GM12864 (cell line): ENCODE results near the gene COL27A1.

Experiments used
- DNase-seq: peaks from one replicate; pipeline ENCODE4 v3.0.0-alpha.2; 2011; ENCODE audit warnings: low read depth
- H3K4me3 ChIP-seq: 2 replicates; pipeline ENCODE4 v1.5.1; 2011; ENCODE audit warnings: mild to moderate bottlenecking, low read depth, low read length, control low read depth
- TF ChIP-seq, protein P1 (sequence below): IDR thresholded peaks from 2 replicates; pipeline ENCODE4 v1.5.1; 2011; ENCODE audit warnings: low read depth, mild to moderate bottlenecking, moderate library complexity, low read length, control low read depth, inconsistent platforms; ENCODE audit errors: missing control alignments

COL27A1 gene

GRCh38 chr9:114334490-114334889, 179.2 kb downstream of the COL27A1 start:
- H3K4me3 ChIP-seq, result no peak overlapping the region
- no peak for DNase-seq
- TF ChIP-seq, protein P1, sequence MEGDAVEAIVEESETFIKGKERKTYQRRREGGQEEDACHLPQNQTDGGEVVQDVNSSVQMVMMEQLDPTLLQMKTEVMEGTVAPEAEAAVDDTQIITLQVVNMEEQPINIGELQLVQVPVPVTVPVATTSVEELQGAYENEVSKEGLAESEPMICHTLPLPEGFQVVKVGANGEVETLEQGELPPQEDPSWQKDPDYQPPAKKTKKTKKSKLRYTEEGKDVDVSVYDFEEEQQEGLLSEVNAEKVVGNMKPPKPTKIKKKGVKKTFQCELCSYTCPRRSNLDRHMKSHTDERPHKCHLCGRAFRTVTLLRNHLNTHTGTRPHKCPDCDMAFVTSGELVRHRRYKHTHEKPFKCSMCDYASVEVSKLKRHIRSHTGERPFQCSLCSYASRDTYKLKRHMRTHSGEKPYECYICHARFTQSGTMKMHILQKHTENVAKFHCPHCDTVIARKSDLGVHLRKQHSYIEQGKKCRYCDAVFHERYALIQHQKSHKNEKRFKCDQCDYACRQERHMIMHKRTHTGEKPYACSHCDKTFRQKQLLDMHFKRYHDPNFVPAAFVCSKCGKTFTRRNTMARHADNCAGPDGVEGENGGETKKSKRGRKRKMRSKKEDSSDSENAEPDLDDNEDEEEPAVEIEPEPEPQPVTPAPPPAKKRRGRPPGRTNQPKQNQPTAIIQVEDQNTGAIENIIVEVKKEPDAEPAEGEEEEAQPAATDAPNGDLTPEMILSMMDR, result no peak

DNA sequence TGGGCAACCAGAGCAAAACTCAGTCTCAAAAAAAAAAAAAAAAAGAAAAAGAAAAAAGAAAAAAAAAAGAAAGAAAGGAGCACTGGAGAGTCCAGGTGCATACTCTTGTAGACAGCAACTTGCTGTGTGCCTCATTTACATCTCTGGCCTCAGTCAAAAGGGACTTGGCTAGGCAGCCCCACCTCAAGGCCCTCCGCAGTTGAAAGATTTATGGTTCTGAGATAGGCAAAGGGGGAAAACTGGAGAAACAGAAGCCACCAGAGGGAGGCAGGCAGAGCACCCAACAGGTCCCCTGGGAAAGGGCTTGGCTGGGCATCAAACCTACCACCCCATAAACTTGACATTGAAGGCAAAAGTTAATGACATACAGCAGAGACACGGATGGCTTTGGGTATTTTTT, 180.4 kb downstream of the COL27A1 start:
- DNase-seq, result no peak
- no peak overlapping the region for H3K4me3 ChIP-seq
- TF ChIP-seq, protein P1, result no peak

GRCh38 chr9:114336157-114336556, 180.8 kb downstream of the COL27A1 start:
- H3K4me3 ChIP-seq, result no peak overlapping the region
- TF ChIP-seq, protein P1, result no peak
- no peak for DNase-seq

- H3K4me3 ChIP-seq, result no peak overlapping the region
- TF ChIP-seq, protein P1, result no peak
- DNase-seq, result no peak
Observed at GRCh38 chr9:114336699-114337395, 181.5 kb downstream of the COL27A1 start.

DNA sequence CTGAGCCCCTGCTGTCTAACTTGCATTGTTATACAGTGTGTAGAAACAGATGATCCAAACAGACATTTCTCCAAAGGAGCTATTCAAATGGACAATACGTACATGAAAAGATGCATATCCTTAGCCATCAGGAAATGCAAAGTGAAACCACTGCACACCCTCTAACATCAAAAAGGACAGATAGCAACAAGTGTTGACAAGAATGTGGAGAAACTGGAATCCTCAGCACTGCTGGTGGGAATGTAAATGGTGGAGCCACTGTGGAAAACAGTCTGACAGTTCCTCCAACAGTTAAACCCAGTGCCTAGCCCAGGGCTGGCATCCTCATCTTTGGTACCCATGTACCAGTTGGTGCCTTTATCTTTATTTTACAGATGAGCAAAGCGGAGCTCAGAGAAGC, 182.8 kb downstream of the COL27A1 start:
- DNase-seq, result no peak
- TF ChIP-seq, protein P1, result no peak
- no peak overlapping the region for H3K4me3 ChIP-seq

- no peak for DNase-seq
- H3K4me3 ChIP-seq, result no peak overlapping the region
- TF ChIP-seq, protein P1, result peak; percentile 89
Observed at GRCh38 chr9:114339130-114339908, 184.0 kb downstream of the COL27A1 start.
